Activated naive CD4-positive, alpha-beta T cell (primary cell): ENCODE results near the gene IL26.

Experiments used
- DNase-seq, 4 experiments: peaks; one replicate each; lab custom pipeline; 2025; lab: John Stamatoyannopoulos, UW

The IL26 gene, protein sequence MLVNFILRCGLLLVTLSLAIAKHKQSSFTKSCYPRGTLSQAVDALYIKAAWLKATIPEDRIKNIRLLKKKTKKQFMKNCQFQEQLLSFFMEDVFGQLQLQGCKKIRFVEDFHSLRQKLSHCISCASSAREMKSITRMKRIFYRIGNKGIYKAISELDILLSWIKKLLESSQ

DNA sequence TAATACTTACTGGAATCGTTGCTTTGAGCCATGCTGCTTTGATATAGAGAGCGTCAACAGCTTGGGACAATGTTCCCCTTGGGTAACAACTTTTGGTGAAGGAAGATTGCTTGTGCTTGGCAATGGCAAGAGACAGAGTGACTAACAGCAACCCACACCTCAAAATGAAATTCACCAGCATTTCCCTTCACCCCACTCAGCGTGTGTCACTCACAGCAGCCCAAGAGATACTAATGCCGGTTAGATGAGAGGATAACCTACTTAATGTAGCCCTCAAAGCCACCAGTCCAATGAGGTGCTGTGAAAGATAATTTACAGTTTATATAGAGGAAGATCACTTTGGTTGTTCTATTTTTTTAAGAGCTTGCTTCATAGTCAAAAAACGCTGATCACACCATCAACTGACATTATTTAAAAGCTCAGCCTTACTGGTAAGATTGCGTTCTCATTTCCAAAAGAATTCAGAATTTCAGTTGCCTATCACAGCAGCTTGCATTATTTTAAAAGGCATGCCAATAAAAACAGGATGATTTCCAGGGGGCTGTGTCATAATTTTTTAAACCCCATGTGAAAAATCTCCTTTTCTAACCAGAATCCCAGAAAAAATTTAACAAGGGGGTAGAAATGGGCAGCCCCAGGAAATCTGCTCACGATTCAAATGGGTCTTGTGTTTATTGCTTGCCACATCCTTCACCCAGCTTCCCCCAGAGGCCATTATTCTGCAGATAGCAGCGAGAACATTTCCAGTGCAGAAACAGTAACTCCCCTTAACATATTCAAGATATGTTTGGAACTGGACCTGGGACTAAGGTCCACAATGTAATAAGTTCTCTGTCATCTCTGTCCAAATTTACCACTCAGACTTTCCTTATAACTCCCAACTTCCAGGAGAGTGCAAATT, at the start of gene IL26:
Gene IL26, minus strand, starts transcription at position 235 of the 901 bp plus-strand sequence. Its CDS starts 54 bp downstream, at position 181.
- no peak for DNase-seq

DNA sequence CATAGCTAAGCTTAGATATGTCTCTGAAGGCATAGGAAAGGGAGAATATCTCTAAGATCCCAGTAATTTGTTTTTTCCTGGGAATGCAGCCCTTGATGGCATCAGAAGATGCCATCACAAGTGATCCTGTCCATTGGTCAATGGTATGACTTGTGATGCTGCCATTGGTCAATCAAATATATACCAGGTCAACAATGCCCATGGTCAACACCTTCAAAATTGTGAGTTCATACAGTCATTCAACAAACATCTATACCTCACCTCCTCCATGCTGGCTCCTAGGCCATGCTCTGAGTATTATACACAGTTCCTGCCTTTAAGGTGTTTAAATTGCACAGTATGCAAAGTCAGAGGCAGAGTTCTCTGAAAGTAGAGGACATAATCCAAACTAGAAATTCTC, 47.1 kb upstream of the IL26 start:
- no peak for DNase-seq

DNA sequence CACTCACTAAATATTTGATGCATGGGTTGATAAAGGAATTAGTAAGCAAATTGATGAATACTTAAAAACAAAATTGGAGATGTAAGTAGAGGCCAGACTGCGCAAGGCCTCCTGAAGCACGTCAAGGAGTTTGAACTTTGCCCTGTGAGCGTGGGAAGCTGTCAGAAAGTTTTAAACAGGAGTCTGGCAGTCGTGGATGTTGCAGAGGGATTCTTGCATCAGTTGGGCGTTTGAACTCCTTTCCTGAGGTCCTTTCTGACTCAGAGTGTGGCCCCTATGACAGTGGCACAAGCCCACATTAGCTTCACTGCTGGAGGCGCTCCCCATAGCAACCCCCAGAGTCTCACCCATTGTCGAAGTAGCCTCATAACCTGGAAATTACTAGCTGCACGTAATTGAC, 45.7 kb upstream of the IL26 start:
- no peak for DNase-seq

DNA sequence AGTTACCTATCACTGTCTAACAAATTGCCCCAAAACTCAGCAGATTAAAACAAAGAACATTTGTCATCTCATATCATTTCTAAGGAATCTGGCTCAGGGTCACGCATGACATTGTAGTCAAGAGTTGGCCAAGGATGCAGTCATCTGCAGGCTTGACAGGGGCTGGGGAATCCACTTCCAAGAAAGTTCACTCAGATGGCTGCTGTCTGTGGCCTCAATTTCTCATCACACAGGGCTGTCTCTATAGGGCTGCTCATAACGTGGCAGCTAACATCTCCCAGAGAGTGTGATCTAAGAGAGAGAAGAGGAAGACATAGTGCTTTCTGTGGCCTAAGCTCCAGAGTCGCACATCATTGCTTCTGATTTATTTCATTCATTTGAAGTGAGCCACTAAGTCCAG, 44.7 kb upstream of the IL26 start:
- no peak for DNase-seq

DNA sequence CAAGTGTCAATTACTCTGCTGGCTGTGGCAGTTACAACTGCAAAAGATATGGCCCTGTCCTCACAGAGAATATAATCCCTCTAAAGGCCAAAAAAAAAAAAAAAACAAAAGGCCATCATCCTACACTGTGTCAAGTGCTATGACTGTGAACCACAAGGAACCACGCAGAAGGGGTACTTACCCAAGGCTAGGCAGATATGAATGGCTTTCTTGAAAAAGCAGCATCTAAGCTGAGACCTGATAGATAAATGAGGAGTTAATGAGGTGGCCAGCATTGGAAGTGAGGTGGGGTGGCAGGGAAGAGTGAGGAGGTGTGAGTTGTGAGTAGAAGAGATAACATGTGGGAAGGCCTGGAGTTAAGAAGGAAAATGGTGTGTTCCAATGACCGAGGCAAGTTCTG, 44.2 kb upstream of the IL26 start:
- DNase-seq, result no peak

DNA sequence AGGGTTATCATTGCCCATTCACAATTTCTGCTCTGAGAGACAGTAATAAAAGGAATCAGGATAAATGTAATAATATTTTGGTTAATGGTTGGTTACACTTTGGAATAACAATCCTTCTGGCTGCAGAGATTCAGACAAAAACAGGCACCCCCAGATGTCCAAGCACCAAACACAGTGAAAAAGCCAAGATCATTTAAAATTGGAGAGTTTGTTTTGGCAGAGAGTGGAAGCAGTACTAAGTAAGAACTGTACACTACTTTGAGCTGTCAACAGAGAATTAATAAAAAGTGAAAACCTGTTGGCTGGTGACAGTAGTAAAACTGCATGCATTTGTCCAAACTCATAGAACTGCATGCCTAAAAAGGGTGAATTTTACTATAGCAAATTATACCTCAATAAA, 43.4 kb upstream of the IL26 start:
- no peak for DNase-seq

DNA sequence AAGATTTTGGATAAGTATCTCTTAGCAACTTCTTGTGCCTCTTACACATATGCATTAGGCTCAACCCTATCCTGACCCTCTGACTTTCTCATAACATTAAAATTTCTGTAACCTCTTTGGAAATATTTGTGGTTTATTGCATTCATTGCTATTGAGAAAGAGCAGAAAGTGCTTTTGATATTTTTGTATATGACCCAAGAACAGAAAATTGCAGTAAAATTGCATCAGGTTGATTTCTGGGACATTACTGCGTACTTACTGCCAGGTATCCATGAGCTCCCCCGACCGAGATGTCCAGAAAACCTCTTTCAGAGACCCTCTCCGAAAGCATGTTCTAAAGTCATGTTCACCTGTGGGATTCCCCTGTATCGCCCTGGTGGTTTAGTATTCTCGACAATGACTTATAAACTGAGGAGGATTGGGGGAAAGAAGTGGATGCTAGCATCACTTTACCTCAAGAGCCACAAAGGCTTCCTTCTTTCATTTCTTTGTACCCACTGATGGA, 42.3 kb upstream of the IL26 start:
- DNase-seq, result no peak

DNA sequence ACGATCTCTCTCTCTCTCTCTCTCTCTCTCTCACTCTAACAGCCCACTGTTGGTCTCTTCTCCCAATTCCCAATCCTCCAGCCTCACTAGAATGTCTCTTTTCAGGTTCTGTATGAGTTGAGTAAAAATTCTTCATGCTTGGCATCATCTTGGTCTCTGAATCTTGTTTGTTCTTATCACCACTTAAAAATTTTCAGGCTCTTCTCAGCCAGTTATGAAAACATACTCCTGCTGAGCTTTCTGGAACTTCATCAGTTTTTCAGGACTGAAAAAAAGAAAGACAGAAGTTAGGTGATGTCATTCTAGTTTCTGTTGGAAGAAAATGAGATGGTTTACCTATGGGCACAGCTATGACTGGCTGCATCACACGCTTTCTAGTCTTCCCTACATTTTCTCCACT, 39.2 kb upstream of the IL26 start:
- DNase-seq, result no peak

DNA sequence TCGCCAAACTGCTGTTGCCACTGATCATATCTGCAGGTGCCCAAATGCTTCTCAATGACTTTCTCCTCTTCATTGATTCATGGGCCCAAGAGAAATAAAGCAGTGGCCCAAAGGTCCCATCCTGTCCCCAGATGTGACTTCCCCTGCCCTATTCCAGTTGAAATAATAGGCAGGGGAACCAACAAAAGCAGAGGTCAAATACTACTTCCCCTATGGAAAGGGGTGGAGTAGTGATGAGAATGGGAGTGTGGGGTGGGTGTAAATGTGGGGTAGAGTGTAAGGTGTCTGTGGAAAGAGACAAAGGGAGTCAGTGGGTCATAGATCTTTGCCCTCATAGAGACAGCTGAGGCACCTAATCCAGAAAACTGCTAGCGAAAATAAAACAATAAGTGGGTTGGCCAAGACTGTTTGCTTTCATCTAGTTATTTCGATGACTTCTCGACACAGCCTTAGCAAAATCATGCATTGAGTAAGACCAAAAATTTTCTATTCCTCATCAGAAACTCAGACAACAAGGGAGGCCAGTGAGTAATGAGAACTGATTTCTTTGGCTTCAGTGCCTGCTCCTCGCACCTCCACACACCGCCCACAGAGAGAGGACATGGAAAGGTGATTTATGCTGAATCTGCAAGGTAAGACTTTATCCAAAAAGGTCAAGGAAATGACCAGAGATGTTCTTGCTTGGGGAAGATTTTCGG, 38.7 kb upstream of the IL26 start:
- no peak for DNase-seq

DNA sequence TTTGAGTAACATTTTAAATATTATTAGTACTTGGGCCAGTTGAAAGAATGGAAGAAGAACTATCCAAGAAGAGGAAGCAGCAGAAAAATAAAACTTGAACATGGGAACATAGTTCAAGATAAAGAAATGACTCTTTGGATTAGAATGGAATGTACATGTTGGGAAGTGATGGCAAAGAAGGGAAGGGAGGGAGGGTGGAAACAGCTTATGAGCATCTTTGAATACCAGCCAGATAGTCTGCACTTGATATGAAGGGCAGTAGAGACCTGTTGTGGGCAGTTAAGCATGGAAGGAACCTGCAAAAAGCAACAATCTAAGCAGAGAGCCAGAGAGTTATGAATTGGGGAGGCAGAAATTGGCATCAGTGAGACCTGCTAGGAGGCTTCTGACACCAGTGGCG, 37.8 kb upstream of the IL26 start:
- DNase-seq, result no peak

DNA sequence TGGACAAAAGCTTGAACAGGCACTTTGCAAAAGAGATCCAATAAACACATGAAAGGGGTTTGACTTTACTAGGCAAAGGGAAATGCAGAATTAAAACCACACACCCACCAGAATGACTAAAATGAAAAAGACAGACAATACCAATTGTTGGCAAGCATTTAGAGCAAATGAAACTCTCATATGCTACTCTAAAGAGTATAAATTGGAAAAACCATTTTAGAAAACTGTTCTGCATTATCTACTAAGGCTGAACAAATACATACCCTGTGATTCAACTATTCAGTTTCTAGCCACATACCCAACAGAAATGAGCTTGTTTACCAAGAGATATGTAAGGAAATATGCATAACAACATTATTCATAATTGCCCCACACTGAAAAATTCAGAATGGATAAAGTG, 36.3 kb upstream of the IL26 start:
- DNase-seq, result no peak

DNA sequence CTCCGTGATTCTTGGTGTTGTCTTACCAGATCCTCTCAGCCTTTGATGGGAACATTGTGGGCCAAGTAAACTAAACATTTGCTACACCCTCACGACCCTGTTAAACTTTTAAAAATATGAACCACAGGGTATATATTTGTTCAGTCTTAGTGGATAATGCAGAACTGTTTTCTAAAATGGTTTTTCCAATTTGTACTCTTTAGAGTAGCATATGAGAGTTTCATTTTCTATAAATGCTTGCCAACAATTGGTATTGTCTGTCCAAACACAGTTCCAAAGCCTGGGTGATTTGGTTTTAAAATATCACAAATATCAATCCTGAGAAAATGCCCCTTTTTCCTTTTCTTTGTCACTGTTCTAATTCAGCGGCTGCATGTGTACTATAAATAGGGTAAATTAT, 34.5 kb upstream of the IL26 start:
- no peak for DNase-seq

DNA sequence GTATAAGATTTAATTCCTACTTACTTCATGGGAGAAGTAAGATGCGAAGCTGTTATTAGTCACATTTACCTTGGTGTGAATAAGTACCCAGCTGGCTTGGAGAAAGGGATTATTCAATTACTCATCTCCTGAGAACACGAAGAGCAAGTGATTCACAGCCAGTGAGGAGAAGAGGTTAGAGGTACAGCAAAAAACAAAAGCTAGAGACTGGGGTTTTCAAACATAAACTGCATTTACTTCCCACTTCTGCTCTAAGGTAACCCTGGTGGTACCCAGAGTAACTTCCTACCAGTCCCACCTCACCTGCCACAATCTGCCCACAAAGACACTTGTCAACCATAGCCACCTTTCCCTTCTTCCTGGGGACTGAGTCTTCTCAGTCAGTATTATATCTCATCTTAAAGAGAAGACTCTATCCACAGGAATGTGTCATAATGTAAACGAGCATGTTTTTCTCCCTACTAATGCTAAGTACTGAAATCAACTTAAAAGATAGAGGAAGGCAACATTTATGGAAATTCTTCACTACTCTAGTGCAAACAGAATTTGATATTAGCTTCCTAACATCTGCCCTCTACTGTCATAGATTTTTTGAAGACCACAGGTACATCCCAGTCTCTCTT, 33.8 kb upstream of the IL26 start:
- DNase-seq, result no peak

DNA sequence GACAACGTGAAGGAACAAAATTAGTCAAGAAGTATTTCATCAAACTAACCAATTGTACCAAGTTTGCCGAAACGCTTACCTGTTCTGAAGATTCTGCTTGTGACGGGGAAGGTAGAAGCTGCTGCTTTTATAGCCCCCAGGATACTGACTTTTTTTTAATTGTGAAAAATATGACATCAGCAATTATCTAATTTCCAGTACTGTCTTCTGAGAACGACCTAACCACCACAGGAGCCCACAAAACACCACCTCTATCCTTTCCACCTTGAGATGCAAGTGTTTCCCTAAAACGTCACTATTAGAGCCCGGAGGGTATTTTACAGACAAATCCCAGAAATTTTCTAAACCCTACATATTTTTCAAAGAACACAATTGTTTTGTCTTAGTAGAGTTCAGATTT, 27.9 kb upstream of the IL26 start, which contains the start of gene IL22:
Gene IL22, minus strand, starts transcription at position 101 of the 400 bp plus-strand sequence. CDS start 156 bp downstream, outside the sequence.
- DNase-seq, result no peak

DNA sequence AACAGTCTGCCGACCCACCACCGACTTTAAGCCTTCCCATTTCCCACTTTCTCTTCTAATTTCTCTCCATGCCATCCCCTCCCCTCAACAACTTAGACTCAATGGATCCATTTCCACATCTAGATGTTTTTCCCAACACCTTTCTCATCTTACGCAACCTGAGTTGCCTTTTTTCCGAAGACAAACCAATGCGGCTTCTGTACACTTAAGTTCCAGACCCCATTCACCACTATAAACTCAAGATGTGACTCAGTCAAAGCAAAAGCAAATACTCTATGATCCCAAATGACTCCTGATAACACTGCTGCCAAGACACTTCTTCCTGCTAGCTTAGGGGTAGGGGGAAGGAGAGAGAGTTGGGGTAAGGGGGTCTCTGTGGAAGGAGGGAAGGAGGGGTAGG, 26.5 kb upstream of the IL26 start:
- no peak for DNase-seq

DNA sequence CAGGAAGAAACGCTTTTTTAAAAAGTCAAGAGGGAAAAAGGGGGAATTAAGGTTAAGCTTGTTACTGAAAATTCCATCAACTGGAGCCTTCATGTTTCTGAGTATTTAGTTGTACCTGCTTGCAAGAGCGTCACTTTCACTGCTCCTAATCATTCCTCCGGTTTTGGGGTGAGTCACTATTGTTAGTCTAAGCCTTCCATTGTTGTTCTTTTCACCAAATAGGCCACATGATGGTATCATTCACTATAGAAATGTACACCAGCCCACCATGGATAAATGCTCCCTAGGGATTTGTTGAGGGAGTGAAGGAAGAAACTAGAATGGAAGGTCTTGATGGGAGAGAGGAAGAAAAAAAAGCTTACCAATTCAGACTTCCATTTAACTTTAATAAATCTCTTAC, 24.8 kb upstream of the IL26 start:
- DNase-seq, result no peak

DNA sequence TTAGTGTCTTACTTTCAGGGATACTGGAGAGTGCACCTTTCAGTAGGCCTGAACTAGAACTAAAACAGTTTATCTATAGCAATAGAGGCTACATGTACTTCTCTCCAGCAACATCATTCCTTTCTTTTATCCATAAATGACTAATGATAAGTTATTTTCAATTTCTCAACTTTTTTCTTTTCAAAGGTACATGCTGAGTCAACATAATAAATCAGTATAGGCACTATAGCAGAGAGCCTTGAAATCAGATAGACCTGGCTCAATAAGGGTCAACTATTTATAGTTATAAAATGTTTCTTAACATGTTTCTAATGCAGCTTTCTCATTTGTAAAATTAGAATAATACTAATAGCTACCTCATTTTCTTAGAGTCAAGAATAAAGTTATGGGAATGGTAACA, 22.2 kb upstream of the IL26 start:
- DNase-seq, result no peak

DNA sequence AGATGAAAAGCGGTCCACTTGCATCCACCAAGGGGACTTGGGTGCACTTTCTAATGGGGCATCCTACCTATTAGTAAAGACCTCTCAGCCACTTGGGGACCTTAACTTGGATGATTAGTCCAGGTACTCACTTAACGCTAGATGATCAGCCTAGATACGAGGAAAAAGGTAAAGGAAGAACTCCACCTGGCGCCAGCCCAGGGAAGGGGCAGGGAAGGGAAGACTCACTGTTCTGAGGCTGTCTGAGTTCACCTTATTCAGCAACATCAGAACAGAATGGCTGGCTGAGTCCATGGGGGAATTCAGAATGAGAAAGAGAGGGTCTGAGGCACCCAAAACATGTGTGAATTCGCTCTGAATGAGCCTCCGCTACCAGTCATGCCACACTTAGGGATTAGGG, 20.7 kb upstream of the IL26 start:
- DNase-seq, result no peak

DNA sequence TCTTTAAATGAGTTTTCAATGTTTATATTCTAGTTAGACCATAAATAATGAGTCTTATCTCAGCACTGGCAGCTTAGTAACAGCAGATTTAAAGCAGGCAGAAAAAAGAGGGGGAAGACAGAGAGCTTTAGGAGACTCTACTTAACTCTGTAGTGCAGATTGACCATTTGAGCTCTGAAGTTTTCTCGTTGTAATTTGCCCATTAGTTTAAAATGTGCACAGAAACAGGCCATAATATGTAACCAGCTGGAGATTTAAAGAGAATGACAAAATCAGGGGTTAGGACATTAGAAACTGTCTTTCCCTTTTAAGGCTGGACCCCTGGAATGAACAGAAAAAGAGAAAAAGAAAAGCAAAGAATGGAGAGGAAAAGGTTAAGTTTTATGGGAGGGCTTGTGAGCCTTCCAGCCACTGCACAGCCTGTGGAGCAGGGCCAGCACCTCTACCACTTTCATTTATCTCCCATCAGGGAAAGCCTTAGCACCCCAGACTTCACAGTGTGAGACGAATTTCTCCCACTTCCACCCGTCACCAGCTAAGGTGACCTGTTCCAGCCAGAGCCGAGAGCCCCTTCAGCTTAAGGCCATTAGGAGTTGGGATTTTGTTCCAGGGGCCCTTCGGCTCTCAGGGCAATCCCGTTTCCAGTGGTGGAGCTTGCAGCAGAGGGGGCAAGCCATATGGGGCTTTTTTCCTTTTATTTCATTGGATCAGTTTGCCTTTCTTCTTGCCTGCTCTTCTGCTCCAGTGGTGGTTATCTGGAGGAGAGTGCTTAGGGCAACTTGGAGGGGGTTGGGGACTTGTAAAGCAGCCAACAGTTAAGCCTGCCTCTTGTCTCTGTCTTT, 19.8 kb upstream of the IL26 start:
- DNase-seq, result no peak

DNA sequence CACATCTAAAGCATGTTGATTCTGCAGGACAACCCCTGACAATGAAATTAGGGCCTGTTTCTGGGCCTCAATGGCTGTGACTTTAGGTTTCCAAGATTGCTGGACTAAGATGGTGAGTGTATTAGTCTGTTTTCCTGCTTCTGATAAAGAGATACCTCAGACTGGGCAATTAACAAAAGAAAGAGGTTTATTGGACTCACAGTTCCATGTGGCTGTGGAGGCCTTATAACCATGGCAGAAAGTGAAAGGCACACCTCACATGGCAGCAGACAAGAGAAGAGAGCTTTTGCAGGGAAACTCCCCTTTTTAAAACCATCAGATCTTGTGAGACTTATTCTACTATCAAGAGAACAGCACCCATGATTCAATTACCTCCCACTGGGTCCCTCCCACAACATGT, 17.2 kb upstream of the IL26 start:
- no peak for DNase-seq

DNA sequence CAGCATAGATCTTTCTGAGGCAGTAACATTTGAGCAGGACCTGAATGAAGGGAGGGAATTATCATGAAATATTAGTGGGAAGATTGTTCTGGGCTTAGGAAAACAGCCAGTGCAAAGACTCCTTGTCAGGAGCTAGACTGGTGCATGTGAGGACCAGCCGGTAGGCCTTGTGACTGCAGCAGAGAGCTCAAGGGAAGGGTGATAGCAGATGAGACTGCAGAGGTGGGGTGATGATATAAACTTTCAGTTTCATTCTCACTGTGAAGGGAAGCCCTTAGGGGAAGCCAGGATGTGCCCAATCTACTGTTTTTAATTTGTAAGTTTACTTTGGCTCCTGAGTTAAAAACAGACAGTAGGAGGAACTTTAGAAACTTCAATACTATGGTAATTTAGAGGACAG, 15.4 kb upstream of the IL26 start:
- DNase-seq, result peak in 1 of 4 experiments; percentile 8
